Mammary epithelial cell (primary cell): Measurements from ENCODE around the gene DCXR.

ENCODE experiments used
- EZH2 ChIP-seq: IDR thresholded peaks from 2 replicates; pipeline ENCODE4 v1.6.1; 2012; ENCODE audit warnings: low read length, inconsistent platforms, borderline replicate concordance
- TF ChIP-seq, protein P1 (sequence below), 2 donors: IDR thresholded peaks in 1 of 2; conservative IDR thresholded peaks in 1 of 2; 2 replicates each; pipeline ENCODE4 v1.5.1; 2011 to 2012; ENCODE audit warnings: inconsistent platforms in 2 of 2, low read length in 2 of 2, mild to moderate bottlenecking in 2 of 2, control low read depth in 1 of 2, low read depth in 1 of 2; ENCODE audit not compliant: insufficient read depth in 1 of 2; ENCODE audit errors: extremely low read depth in 1 of 2

DNA sequence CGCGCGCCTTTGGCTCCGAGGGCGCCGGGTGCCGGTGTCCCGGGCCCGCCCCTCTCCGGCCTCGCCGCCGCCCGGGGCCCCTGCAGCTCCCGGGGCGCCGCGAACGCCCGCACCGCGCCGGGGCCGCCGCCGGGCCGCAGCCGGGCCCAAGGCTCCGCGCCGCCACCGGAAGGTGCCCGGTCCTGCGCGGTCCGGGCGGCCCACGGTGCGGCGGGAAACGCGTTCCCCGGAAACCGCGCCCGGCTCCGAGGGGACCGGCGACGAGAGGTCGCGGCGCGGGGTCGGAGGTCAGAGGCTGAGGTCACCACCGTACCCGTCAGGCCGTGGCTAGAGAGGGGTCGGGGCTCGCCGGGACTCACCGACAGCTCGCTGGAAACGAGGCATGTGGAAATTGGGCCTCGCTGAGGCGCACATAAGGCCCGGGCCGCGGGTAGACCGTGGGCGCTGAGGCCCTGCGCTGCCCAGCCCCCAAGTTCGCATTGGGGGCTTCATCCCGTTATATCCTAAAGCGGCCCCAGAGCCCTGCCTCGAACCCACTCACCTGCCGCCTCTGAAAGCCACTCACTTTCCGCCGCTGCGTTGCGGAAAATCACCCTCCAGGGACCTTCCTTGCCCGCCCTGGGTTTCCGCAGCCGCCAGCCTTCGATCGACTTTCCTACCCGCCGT lies 28.3 kb upstream of the DCXR start, which contains the start of gene DUS1L:
- TF ChIP-seq EZH2, result no peak
- TF ChIP-seq, protein P1, sequence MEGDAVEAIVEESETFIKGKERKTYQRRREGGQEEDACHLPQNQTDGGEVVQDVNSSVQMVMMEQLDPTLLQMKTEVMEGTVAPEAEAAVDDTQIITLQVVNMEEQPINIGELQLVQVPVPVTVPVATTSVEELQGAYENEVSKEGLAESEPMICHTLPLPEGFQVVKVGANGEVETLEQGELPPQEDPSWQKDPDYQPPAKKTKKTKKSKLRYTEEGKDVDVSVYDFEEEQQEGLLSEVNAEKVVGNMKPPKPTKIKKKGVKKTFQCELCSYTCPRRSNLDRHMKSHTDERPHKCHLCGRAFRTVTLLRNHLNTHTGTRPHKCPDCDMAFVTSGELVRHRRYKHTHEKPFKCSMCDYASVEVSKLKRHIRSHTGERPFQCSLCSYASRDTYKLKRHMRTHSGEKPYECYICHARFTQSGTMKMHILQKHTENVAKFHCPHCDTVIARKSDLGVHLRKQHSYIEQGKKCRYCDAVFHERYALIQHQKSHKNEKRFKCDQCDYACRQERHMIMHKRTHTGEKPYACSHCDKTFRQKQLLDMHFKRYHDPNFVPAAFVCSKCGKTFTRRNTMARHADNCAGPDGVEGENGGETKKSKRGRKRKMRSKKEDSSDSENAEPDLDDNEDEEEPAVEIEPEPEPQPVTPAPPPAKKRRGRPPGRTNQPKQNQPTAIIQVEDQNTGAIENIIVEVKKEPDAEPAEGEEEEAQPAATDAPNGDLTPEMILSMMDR (conservative IDR thresholded peaks at IDR 0.05 in 1 of 2, IDR thresholded peaks at IDR 0.05 in 1 of 2; ENCODE audit: extremely low read depth in 1 of 2, insufficient read depth in 1 of 2, low read depth in 1 of 2, low read length in 2 of 2), result no peak
